GM19351 (cell line): ENCODE results near the gene CSRNP2.
"Not testable (repeated sequence)": the region's sequence is repeated elsewhere in the genome, so short reads cannot be mapped to it uniquely, and the experiment has no call there.

ENCODE experiments used
- ATAC-seq: cut with Tn5 transposase; IDR thresholded peaks from one replicate; pipeline ENCODE4 v1.9.1; 2021; ENCODE audit warnings: mild to moderate bottlenecking, moderate library complexity; ENCODE audit not compliant: unreplicated experiment

CSRNP2 gene

DNA sequence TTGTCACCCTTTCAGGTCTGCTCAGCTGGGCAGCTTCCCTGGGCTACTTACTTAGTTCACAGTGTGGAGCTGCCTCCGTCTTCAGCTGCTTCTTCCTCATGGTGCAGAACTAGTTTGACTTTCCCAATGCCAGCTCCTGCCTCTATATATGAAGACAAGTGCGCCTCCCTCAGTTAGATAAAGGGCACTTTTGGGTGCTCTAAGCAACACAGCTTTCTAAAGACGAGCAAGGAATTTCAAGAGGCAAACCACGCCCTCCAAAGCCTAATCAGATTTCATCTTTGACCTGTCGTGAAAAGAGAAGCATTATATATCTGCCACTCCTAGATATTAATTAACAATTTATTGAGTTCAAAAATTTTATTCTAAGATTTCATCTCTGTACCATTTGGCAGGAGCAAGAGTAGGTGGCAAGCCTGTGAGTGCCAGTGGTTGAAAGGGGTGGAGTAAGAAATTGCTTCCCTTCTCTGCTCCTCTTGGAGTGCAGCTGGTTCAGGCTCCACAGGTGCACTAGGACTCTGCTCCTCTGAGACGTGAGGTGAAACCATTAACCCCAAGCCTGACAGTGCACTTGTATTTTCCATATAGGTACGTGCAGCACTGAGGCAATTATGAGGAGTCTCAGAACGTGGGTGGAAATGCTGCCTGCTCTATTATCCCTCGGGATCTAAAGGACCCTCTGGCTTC lies 55.1 kb downstream of the CSRNP2 start:
- no peak for ATAC-seq

DNA sequence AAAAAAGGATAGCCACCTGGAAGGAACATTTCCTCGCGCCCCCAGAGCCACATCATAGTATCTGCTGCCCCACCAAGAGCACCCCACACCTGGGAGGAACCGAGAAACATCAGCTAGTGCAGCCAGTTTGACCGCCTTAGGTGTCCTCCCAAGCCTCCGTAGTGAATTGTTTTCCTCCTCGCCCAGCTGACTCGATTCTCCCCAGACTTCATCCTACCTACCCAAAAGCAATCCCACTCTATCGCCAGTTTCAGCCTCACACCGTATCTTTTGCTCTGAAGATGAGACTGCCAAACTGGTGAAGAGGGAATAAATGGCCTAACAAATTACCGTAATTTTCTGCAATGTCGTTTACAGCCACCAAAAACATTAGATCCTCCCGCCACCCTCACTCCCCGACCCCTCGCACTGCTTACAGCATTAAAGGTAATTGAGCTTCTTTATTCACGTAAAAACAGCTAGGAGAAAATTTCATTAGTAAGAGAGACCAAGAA lies 56.0 kb downstream of the CSRNP2 start:
- no peak for ATAC-seq

DNA sequence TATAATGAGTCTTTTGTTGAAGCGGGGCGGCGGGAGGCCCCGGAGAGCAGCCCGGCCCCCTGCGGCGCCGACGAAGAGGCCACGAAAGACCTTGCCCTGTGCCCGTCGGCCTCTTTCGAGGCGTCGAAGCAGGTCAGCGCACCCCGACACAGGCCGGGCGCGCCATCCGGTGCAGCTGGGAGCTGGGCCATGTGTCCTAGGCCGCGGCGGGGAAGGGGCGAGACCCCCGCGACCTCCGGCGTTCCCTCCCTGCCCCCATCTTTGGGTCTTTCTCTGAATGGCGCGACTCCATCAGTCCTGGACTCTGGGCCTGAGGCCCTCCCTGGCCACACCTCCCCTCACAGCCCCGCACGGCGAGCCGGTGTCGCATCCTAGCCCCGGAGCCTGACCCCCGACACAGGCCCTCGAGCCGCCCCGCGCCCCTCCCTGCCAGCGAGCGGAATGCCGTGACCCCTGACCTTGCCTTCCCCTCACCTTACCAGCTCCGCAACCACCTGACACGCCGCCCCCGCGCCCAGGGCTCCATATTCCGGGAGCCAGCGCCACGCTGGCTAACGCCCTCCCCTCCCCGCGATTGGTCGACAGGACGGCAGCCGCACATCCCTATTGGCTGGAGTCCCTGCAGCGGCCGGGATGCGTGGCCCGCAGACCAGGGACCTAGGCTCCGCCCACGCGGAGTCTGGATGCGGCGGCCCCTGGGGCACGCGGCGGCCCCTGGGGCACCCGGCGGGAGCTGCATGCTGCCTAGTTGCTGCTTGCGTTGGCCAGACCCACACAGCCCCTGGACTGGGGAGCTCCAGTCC lies 57.4 kb downstream of the CSRNP2 start, which contains the start of gene SLC11A2:
Gene SLC11A2, minus strand, starts transcription at position 549 of the 803 bp plus-strand sequence. CDS start 15,656 bp downstream, outside the sequence.
- ATAC-seq, result peak; percentile 91

DNA sequence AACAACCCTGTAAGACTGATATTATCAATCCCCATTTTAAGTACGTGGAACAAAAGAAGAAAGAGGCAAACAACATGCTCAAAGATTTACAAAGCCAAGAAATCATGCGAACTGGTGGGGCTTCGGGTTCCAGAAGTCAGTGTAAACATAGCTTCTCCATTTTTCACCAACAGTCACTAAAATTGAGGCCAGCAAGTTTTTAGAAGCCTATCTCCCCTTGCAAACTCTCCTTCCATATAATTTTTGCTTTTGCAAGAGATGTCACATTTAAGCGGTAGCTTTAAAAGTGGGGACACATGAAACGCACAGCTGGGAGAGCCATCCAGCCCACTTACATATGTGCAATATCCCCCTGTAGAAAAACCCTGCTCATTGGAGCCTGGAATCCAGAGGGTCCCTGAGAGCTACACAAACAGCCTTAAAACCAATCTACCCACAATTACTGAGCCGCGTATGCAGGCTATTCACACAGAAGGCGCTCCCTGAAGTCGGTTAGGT lies 58.0 kb downstream of the CSRNP2 start:
- ATAC-seq, result no peak

DNA sequence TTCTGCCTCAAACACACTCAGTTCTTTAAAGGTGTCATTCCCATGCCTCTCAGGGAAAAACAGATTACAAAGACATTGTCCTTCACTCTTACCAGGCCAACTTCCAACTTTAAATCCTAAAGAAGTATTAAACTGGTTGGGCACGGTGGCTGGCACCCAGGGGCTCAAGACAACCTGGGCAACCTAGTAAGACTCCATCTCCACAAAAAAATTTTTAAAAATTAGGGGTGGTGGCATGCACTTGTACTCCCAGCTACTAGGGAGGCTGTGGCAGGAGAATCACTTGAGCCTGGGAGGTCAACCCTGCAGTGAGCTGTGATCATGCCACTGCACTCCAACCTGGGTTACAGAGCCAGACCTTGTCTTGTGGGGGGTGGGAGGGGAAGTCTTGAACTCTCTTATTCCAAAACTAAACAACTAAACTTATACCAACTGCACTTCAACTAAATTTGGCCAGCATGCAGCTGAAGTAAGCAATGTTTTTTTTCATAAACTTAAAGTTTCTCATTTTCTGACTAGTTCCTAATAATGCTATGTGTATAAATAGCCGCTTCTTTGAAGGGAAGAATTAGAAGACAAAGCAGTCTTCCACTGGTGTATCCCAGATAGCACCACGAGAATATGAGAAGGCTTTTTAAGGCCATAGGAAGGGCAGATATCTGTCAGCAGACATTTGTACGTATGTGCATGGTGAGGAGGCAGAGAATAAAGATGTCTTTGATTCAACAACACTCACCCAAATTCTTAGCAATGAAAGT lies 59.6 kb downstream of the CSRNP2 start:
- no peak for ATAC-seq

DNA sequence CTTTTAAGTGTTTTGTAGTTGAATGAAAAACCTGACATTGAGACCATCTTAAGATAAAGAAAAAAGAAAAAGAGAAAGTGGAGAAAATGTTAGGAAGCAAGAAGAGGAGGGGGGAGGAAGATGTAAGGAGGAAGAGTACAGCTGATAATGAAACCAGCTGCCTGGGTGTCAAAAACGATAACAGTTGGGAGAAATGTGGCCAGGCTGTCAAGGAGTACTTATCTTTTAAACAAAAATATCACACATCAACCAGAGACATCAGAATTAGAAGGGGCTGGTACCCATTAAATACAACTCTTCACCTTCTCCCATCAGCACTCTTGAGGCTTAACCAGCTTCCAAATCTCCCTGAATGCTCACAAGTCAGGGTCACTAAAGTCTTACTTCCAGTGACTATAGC lies 61.7 kb downstream of the CSRNP2 start:
- ATAC-seq, result no peak

DNA sequence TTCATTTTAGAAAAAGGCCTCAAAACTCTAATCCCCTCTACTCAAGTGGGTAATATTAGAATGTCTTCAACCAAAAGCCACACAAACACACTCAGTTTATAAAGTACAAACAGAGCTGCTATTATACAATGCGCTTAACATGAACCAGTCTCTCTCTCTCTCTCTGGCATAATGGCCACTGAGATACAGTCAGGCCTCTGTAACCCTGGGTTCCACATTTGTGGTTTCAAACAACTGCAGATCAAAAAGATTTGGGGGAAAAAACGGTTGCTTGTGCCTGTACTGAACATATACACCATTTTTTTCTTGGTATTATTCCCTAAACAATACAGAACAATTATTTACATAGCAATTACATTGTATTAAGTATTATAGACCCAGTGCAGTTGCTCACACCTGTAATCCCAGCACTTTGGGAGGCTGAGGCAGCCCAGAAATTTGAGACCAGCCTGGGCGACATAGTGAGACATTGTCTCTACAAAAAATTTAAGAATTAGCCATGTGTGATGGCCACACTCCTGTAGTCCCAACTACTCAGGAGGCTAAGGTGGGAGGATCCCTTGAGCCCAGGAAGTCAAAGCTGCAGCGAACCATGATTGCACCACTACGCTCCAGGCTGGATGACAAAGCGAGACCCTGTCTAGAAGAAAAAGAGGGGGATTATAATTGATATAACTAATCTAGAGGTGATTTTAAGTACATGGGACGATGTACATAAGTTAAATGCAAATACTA lies 62.8 kb downstream of the CSRNP2 start:
- no peak for ATAC-seq

DNA sequence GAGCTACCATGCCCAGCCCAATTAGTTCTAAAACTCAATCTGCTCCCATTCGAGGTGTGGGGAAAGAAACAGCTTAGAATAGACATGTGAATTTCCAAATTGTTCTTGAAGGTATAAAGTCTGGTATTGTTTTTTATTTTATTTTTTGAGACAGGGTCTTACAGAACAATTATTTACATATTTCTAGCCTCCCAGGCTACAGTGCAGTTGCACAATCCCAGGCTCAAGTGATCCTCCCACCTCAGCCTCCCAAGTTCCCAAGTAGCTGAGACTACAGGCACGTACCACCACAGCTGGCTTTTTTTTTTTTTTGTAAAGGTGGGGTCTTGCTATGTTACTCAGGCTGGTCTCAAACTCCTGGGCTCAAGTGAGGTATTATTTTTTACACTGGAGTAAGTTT lies 63.5 kb downstream of the CSRNP2 start:
- ATAC-seq, result no peak

DNA sequence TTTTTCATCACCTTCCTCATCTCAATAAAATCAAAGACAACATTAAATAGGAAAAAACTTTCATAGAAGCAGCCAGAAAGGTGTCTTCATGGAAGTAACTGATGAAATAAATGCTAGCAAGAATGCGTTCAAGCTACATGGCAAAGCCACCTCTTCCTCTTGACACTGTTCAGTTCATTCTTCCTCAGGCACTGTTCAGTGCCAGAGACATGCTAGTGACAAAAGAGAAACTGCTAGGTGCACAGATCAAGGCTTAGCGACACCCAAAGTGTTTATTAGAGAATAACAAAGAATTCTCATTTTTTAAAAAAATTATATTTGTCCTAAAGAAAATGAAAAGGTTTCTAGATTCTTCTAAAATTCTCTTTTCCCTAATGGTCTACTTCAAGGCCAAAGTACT lies 64.4 kb downstream of the CSRNP2 start:
- no peak for ATAC-seq

DNA sequence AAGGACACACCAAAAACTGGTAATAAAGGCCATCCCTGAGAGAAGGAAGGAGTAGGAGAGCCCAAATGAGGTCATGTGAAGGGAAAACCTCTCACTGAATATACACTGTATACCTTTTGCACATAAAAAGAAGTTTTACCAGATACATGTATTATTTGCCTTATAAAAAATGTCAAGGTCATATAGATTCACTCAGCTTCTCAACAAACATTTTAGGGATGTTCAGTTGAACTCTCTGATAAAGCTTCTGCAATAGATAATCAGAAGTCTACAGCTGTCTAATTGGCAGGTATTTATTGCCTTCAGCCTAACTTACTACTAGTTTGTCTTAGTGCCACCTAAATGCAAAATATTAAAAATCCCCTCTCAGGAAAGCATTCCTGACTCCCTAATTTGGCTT lies 65.9 kb downstream of the CSRNP2 start:
- no peak for ATAC-seq

DNA sequence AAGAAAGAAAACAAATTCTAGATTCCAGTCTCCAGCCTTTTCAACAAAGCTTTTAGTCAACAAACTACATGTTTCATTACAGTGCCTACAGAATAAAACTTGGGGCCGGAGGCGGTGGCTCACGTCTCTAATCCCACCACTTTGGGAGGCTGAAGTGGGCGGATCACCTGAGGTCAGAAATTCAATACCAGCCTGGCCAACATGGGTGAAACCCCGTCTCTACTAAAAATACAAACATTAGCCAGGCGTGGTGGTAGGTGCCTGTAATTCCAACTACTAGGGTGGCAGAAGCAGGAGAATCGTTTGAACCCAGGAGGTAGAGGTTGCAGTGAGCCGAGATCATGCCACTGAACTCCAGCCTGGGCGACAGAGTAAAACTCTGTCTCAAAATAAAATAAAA lies 68.9 kb downstream of the CSRNP2 start:
- not testable (repeated sequence) for ATAC-seq

DNA sequence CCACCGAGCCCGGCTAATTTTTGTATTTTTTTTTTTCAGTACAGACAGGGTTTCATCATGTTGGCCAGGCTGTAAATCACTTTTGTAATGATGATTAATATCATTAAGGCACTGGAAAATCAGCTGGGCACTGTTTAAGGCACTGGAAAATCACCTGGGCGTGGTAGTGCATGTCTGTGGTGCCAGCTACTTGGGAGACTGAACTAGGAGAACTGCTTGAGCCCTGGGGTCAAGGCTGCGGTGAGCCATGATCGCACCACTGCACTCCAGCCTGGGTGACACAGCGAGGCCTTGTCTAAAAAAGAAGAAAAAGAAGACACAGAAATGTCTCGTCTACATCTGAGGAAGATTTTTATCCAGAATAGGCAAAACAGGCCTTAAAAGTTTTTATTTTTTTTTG lies 70.0 kb downstream of the CSRNP2 start:
- no peak for ATAC-seq

DNA sequence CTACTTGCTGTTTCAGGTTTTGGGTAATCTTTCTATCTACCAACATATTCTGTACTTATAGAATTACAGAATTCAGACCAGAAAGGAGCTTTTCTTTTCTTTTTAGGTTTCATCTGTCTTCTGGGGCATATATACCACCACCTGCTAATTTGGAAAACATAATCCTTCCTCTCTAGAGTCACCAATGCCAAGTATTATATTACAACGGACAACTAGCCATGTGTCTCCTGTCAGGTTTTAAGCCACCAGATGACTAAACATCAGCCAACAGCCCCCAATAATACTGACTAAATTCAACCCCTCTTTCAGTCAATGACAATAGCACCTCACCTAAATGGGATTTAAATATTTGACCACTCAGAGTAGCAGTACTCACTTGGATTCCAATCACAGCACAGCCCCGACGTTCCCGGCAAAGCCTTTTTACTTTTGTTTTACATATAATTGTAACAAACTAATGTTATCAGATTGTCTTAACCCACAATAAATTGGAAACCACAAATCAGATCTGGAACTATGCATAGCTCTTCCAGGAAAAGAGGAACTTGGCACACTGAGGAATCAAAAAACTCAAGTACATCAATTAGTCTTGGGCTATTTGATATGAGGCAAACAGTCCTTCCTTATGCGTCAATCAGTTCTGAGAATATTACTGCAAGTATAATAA lies 70.7 kb downstream of the CSRNP2 start:
- ATAC-seq, result no peak

DNA sequence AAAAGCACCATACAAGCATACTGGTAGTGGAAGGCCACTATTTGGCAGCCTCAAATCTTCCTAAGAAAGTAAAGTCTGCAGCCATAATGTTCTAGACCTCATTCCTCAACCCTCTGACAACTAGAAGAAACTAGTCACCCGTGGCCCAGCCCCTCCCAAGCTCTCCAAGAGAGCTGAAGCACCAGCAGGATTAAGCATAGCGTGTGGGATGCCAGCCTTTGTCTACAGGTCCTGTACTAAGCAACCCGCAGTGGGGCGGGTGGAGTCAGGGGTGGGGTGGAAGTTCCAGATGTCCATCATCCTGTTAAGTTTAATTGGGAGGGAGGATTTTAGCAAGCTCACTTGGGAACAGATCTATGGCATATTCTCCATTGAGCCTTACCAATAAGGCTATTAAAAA lies 71.4 kb downstream of the CSRNP2 start:
- no peak for ATAC-seq
